Measurements from ENCODE around the gene HTR3B. TPM values are rescaled to one million over a fixed set of nuclear protein-coding genes. Genes with fewer than 3 reads are reported as not detected.

HTR3B gene
- total and polyA plus RNA-seq, 2 of the 4 experiments (the other 2 are of a cell fraction): not detected

- no peak for ATAC-seq (ENCODE audit: low read depth)
- TF ChIP-seq MAZ (IDR thresholded peaks at IDR 0.05; ENCODE audit: borderline replicate concordance, low read depth, low read length): no peak
- no peak for TF ChIP-seq MAFK (IDR thresholded peaks at IDR 0.05; ENCODE audit: low read depth, low read length)
- TF ChIP-seq RAD21 (IDR thresholded peaks at IDR 0.05; ENCODE audit: low read length): no peak
- no peak for TF ChIP-seq USF2 (IDR thresholded peaks at IDR 0.05; ENCODE audit: low read depth, low read length)
- no peak for TF ChIP-seq NFE2L2 (IDR thresholded peaks at IDR 0.05; ENCODE audit: low read depth, low read length)
- TF ChIP-seq RFX5 (IDR thresholded peaks at IDR 0.05; ENCODE audit: low read depth, low read length): no peak
- TF ChIP-seq RCOR1 (IDR thresholded peaks at IDR 0.05; ENCODE audit: insufficient replicate concordance, low read length): no peak
- TF ChIP-seq BHLHE40 (IDR thresholded peaks at IDR 0.05; ENCODE audit: low read depth, low read length): no peak
- TF ChIP-seq ELK1 (IDR thresholded peaks at IDR 0.05; ENCODE audit: borderline replicate concordance, low read depth, low read length): no peak
- TF ChIP-seq MXI1 (IDR thresholded peaks at IDR 0.05; ENCODE audit: borderline replicate concordance, low read depth, low read length): no peak
- TF ChIP-seq POLR2A (IDR thresholded peaks at IDR 0.05; ENCODE audit: low read depth, low read length): no peak
- TF ChIP-seq CEBPB (IDR thresholded peaks at IDR 0.05; ENCODE audit: low read depth, low read length): no peak
- no peaks in the 10 kb centered on the region for H4K20me1 ChIP-seq (ENCODE audit: insufficient read depth, low read length)
- no peak overlapping the region for H2BK120ac ChIP-seq (ENCODE audit: low read depth, low read length)
- no peaks in the 10 kb centered on the region; the same call in 1 of the 2 replicates for H3K27me3 ChIP-seq (ENCODE audit: control insufficient read depth, insufficient read depth, low read length)
- POLR2A ChIA-PET (ENCODE audit: unreplicated experiment): no interaction called here
- in situ Hi-C loops (cut with MboI; ENCODE audit: low sequenced_read_pairs): no loop called here
- no peak overlapping the region for H3K27ac ChIP-seq (ENCODE audit: insufficient read depth, low read length)
- H4K91ac ChIP-seq (ENCODE audit: insufficient read depth, low read depth, low read length): no peak overlapping the region
- H3K56ac ChIP-seq (ENCODE audit: extremely low read depth, insufficient read depth, low read length): no peak overlapping the region; the same call in 1 of the 2 replicates
- H3K9me3 ChIP-seq (ENCODE audit: control insufficient read depth, insufficient read depth, low read length): no peaks in the 10 kb centered on the region
- intact Hi-C loops (cut with micrococcal nuclease): no loop called here
- H3K23ac ChIP-seq (ENCODE audit: low read depth, low read length): no peak overlapping the region
- H3K18ac ChIP-seq (ENCODE audit: low read depth, low read length): no peak overlapping the region
- H3K36me3 ChIP-seq (ENCODE audit: control insufficient read depth, insufficient read depth, low read length): no peaks in the 10 kb centered on the region
- no peak overlapping the region for H3K4me2 ChIP-seq (ENCODE audit: low read depth, low read length)
- no peaks in the 10 kb centered on the region for H3K9me1 ChIP-seq (ENCODE audit: insufficient read depth, low read length)
- DNase-seq: no peak
- no peak overlapping the region for H2BK20ac ChIP-seq (ENCODE audit: low read depth, low read length)
- H3K4me1 ChIP-seq (ENCODE audit: control insufficient read depth, insufficient read depth, low read length): no peaks in the 10 kb centered on the region
- no peak overlapping the region for H3K4ac ChIP-seq (ENCODE audit: low read depth, low read length)
- H3K79me1 ChIP-seq (ENCODE audit: low read depth in 1 of 2, low read length in 2 of 2): no peaks in the 10 kb centered on the region
- BruUV-seq (replicated peaks): no TSS peak
- H2BK5ac ChIP-seq (ENCODE audit: low read depth, low read length, poor library complexity, severe bottlenecking): no peak overlapping the region
- dilution Hi-C loops (cut with HindIII; ENCODE audit: low sequenced_read_pairs, unreplicated experiment): no loop called here
- no peak overlapping the region for H2BK15ac ChIP-seq (ENCODE audit: low read depth, low read length)
- WGBS, 2 experiments (ENCODE audit: extremely low coverage in 2 of 2, insufficient read length in 1 of 2): no CpG with 5 or more reads among the region's 4 CpGs
- H3K14ac ChIP-seq (replicated peaks; ENCODE audit: low read depth, low read length): no peak overlapping the region
- H3K9ac ChIP-seq (ENCODE audit: low read depth, low read length): no peak overlapping the region
- no peak overlapping the region for H4K5ac ChIP-seq (ENCODE audit: low read depth, low read length)
- CTCF ChIA-PET: interaction anchor here (1.4 kb wide), 1 partner anchor 276 kb away, joined by 3 read pairs; no protein-coding TSS in a partner anchor
- H4K8ac ChIP-seq (ENCODE audit: low read depth in 2 of 2, low read length in 2 of 2): no peak overlapping the region
- H2AK5ac ChIP-seq (ENCODE audit: low read depth, low read length): no peak overlapping the region
- H3K4me3 ChIP-seq (ENCODE audit: insufficient read depth, low read depth, low read length): no peak overlapping the region
- no peak overlapping the region for H2AFZ ChIP-seq (replicated peaks; ENCODE audit: low read length, poor library complexity)
- no peak overlapping the region for H2AK9ac ChIP-seq (replicated peaks; ENCODE audit: low read depth, low read length, poor library complexity)
These were observed 81.3 kb downstream of the HTR3B start for GRCh38 chr11:113985906-113986305.
